Measurements from ENCODE around the gene IP6K2. TPM values are rescaled to one million over a fixed set of nuclear protein-coding genes. Genes with fewer than 3 reads are reported as not detected.

IP6K2 gene
- total RNA-seq, 2 experiments from 2014 or later, result 65.3 to 69.7 TPM

- H3K27me3 Mint-ChIP-seq, result no peaks in the 10 kb centered on the region
- H3K36me3 Mint-ChIP-seq, result peaks cover 28% of the 10 kb centered on the region
- H3K27ac Mint-ChIP-seq, result peak overlapping the region; percentile 67
- no peaks in the 10 kb centered on the region for H3K9me3 Mint-ChIP-seq (ENCODE audit: low read depth)
- H3K4me1 Mint-ChIP-seq, result peaks cover 23% of the 10 kb centered on the region
- ATAC-seq (no peak), DNase-seq (no peak)
- peak overlapping the region; percentile 90 for H3K4me3 Mint-ChIP-seq
- CTCF ChIA-PET, result interaction anchor here (0.7 to 1.5 kb wide), 15 partner anchors 11 to 374 kb away, joined by 3 to 7 read pairs (median 3); partner anchors contain the start of genes CELSR3, IP6K2, NDUFAF3 and UQCRC1
These were observed 32.4 kb downstream of the IP6K2 start for GRCh38 chr3:48684480-48685143.

- H3K36me3 Mint-ChIP-seq, result peaks cover 28% of the 10 kb centered on the region
- no peaks in the 10 kb centered on the region for H3K9me3 Mint-ChIP-seq (ENCODE audit: low read depth)
- H3K27me3 Mint-ChIP-seq, result no peaks in the 10 kb centered on the region
- H3K4me3 Mint-ChIP-seq, result peak overlapping the region; percentile 36
- peak overlapping the region; percentile 17 for H3K27ac Mint-ChIP-seq
- H3K4me1 Mint-ChIP-seq, result peaks cover 23% of the 10 kb centered on the region
- no peak for DNase-seq
- CTCF ChIA-PET, result interaction anchor here (0.8 to 1.5 kb wide), 11 partner anchors 12 to 373 kb away, joined by 3 to 9 read pairs (median 4); partner anchors contain the start of gene CELSR3
- no peak for ATAC-seq
These were observed 33.0 kb downstream of the IP6K2 start for GRCh38 chr3:48684054-48684349.

GRCh38 chr3:48682786-48683185 lies 34.2 kb downstream of the IP6K2 start:
- Mint-ChIP-seq H3K27ac (no peak overlapping the region), H3K9me3 (ENCODE audit: low read depth) (no peaks in the 10 kb centered on the region), H3K27me3 (no peaks in the 10 kb centered on the region), H3K4me3 (no peak overlapping the region), H3K36me3 (peaks cover 28% of the 10 kb centered on the region), H3K4me1 (peaks cover 23% of the 10 kb centered on the region)
- CTCF ChIA-PET, result interaction anchor here (0.9 to 1.1 kb wide), 2 partner anchors 18 to 19 kb away, joined by 3 to 9 read pairs; no protein-coding TSS in a partner anchor
- ATAC-seq (no peak), DNase-seq (no peak)

- DNase-seq (no peak), ATAC-seq (no peak)
- CTCF ChIA-PET, result interaction anchor here (0.9 kb wide), 1 partner anchor 18 kb away, joined by 3 read pairs; no protein-coding TSS in a partner anchor
- Mint-ChIP-seq H3K9me3 (ENCODE audit: low read depth) (no peaks in the 10 kb centered on the region), H3K27ac (no peak overlapping the region), H3K4me1 (peaks cover 23% of the 10 kb centered on the region), H3K4me3 (no peak overlapping the region), H3K36me3 (peaks cover 30% of the 10 kb centered on the region), H3K27me3 (no peaks in the 10 kb centered on the region)
These were observed 34.9 kb downstream of the IP6K2 start for GRCh38 chr3:48681974-48682610.

GRCh38 chr3:48681541-48681880 lies 35.5 kb downstream of the IP6K2 start:
- H3K36me3 Mint-ChIP-seq, result peaks cover 30% of the 10 kb centered on the region
- H3K4me3 Mint-ChIP-seq, result no peak overlapping the region
- no peaks in the 10 kb centered on the region for H3K27me3 Mint-ChIP-seq
- no peak for DNase-seq
- peaks cover 21% of the 10 kb centered on the region for H3K4me1 Mint-ChIP-seq
- no peak overlapping the region for H3K27ac Mint-ChIP-seq
- ATAC-seq, result no peak
- H3K9me3 Mint-ChIP-seq (ENCODE audit: low read depth), result no peaks in the 10 kb centered on the region
- CTCF ChIA-PET, result no interaction called here

- H3K27ac Mint-ChIP-seq, result no peak overlapping the region
These were observed 36.0 kb downstream of the IP6K2 start for GRCh38 chr3:48680811-48681540.

GRCh38 chr3:48679411-48680391 lies 37.3 kb downstream of the IP6K2 start:
- Mint-ChIP-seq H3K27me3 (no peaks in the 10 kb centered on the region), H3K9me3 (ENCODE audit: low read depth) (no peaks in the 10 kb centered on the region), H3K4me1 (peaks cover 15% of the 10 kb centered on the region), H3K4me3 (no peak overlapping the region), H3K27ac (no peak overlapping the region), H3K36me3 (peaks cover 37% of the 10 kb centered on the region)
- DNase-seq (no peak), ATAC-seq (no peak)
- CTCF ChIA-PET, result no interaction called here

More at GRCh38 chr3:48680811-48681540, 36.0 kb downstream of the IP6K2 start:
- CTCF ChIA-PET, result no interaction called here
- Mint-ChIP-seq H3K36me3 (peaks cover 32% of the 10 kb centered on the region), H3K4me3 (no peak overlapping the region), H3K4me1 (peaks cover 18% of the 10 kb centered on the region), H3K9me3 (ENCODE audit: low read depth) (no peaks in the 10 kb centered on the region), H3K27me3 (no peaks in the 10 kb centered on the region)
- DNase-seq (no peak), ATAC-seq (no peak)

GRCh38 chr3:48678566-48679380 lies 38.2 kb downstream of the IP6K2 start:
- H3K9me3 Mint-ChIP-seq (ENCODE audit: low read depth), result no peaks in the 10 kb centered on the region
- no peaks in the 10 kb centered on the region for H3K27me3 Mint-ChIP-seq
- CTCF ChIA-PET, result no interaction called here
- H3K27ac Mint-ChIP-seq, result no peak overlapping the region
- no peak for DNase-seq
- no peak overlapping the region for H3K4me3 Mint-ChIP-seq
- peaks cover 37% of the 10 kb centered on the region for H3K36me3 Mint-ChIP-seq
- peaks cover 6% of the 10 kb centered on the region for H3K4me1 Mint-ChIP-seq
- no peak for ATAC-seq

- Mint-ChIP-seq H3K27ac (no peak overlapping the region), H3K36me3 (peaks cover 37% of the 10 kb centered on the region), H3K27me3 (no peaks in the 10 kb centered on the region), H3K4me1 (no peaks in the 10 kb centered on the region), H3K9me3 (ENCODE audit: low read depth) (no peaks in the 10 kb centered on the region), H3K4me3 (no peak overlapping the region)
- ATAC-seq (no peak), DNase-seq (no peak)
- CTCF ChIA-PET, result interaction anchor here (1.1 to 1.5 kb wide), 2 partner anchors 8 to 14 kb away, joined by 4 read pairs; partner anchors contain the start of gene NCKIPSD
These were observed 39.0 kb downstream of the IP6K2 start for GRCh38 chr3:48678056-48678455.

GRCh38 chr3:48674505-48674904 lies 42.5 kb downstream of the IP6K2 start:
- no peak for ATAC-seq
- CTCF ChIA-PET, result interaction anchor here (0.7 to 1.9 kb wide), 4 partner anchors 11 to 278 kb away, joined by 3 to 8 read pairs (median 4); partner anchors contain the start of genes NCKIPSD and SLC26A6
- Mint-ChIP-seq H3K4me3 (no peak overlapping the region), H3K9me3 (ENCODE audit: low read depth) (no peaks in the 10 kb centered on the region), H3K27me3 (no peaks in the 10 kb centered on the region), H3K4me1 (no peaks in the 10 kb centered on the region), H3K36me3 (peaks cover 34% of the 10 kb centered on the region), H3K27ac (no peak overlapping the region)
- DNase-seq, result no peak

- no peak overlapping the region for H3K27ac Mint-ChIP-seq
- no peaks in the 10 kb centered on the region for H3K4me1 Mint-ChIP-seq
- DNase-seq (no peak), ATAC-seq (no peak)
- peaks cover 23% of the 10 kb centered on the region for H3K36me3 Mint-ChIP-seq
- no peak overlapping the region for H3K4me3 Mint-ChIP-seq
- H3K27me3 Mint-ChIP-seq, result no peaks in the 10 kb centered on the region
- CTCF ChIA-PET, result interaction anchor here (1.4 kb wide), 1 partner anchor 14 kb away, joined by 3 read pairs; no protein-coding TSS in a partner anchor
- no peaks in the 10 kb centered on the region for H3K9me3 Mint-ChIP-seq (ENCODE audit: low read depth)
These were observed 44.5 kb downstream of the IP6K2 start for GRCh38 chr3:48672522-48672921.

- peaks cover 14% of the 10 kb centered on the region for H3K27me3 Mint-ChIP-seq
- DNase-seq (no peak), ATAC-seq (no peak)
- no peaks in the 10 kb centered on the region for H3K9me3 Mint-ChIP-seq (ENCODE audit: low read depth)
- CTCF ChIA-PET, result interaction anchor here (0.6 to 1.9 kb wide), 7 partner anchors 17 to 175 kb away, joined by 3 to 9 read pairs (median 3); partner anchors contain the start of gene IP6K2
- no peak overlapping the region for H3K4me3 Mint-ChIP-seq
- H3K36me3 Mint-ChIP-seq, result peaks cover 6% of the 10 kb centered on the region
- peaks cover 19% of the 10 kb centered on the region for H3K4me1 Mint-ChIP-seq
- H3K27ac Mint-ChIP-seq, result no peak overlapping the region
These were observed 52.1 kb downstream of the IP6K2 start for GRCh38 chr3:48664929-48665328.

All from activated CD8-positive, alpha-beta memory T cell treated with anti-CD3 and anti-CD28 coated beads, Interleukin-2, amount 10 ng/mL, durations not matched to agents 7 days and 5 days (primary cell).